Neutrophil (primary cell): ENCODE measurements around the gene YTHDF2.
"Not testable (repeated sequence)": the region's sequence is repeated elsewhere in the genome, so short reads cannot be mapped to it uniquely, and the experiment has no call there.

Source experiments
- H3K27ac ChIP-seq: fragments of 200-600 bp; sonication (generic); 2 replicates; pipeline ENCODE4 v1.5.1; 2016; ENCODE audit warnings: mild to moderate bottlenecking, moderate library complexity
- H3K27me3 ChIP-seq: fragments of 200-600 bp; sonication (generic); 2 replicates; pipeline ENCODE4 v1.6.0; 2016; ENCODE audit warnings: mild to moderate bottlenecking
- H3K36me3 ChIP-seq: fragments of 200-600 bp; sonication (generic); 2 replicates; pipeline ENCODE4 v1.5.1; 2017
- H3K4me1 ChIP-seq, 2 experiments: fragments of 200-600 bp in 1 of 2; sonication (generic) in 1 of 2; 1 replicate in 1 of 2; 2 replicates in 1 of 2; pipeline versions ENCODE4 v1.5.1 to v1.6.1; 2013 to 2016; ENCODE audit warnings: low read depth in 1 of 2, low read length in 1 of 2, mild to moderate bottlenecking in 1 of 2, moderate library complexity in 1 of 2; ENCODE audit not compliant: control insufficient read depth in 1 of 2, insufficient read depth in 1 of 2
- H3K4me3 ChIP-seq, 2 experiments: fragments of 200-600 bp in 1 of 2; sonication (generic) in 1 of 2; 1 replicate in 1 of 2; 2 replicates in 1 of 2; pipeline ENCODE4 v1.5.1; 2013 to 2016; ENCODE audit warnings: low read depth in 1 of 2, low read length in 1 of 2, mild to moderate bottlenecking in 1 of 2, moderate library complexity in 1 of 2
- H3K9me3 ChIP-seq: fragments of 200-600 bp; sonication (generic); 2 replicates; pipeline ENCODE4 v1.5.1; 2016
- CTCF ChIP-seq: fragments of 200-600 bp; sonication (generic); IDR thresholded peaks from 2 replicates; pipeline ENCODE4 v1.5.1; 2016; ENCODE audit warnings: antibody characterized with exemption

The YTHDF2 gene

GRCh38 chr1:28740118-28740517 lies 3.4 kb downstream of the YTHDF2 start:
- H3K27me3 ChIP-seq, result no peaks in the 10 kb centered on the region
- H3K9me3 ChIP-seq, result no peaks in the 10 kb centered on the region
- H3K4me1 ChIP-seq, result peaks cover 43 to 47% of the 10 kb centered on the region in 2 experiments
- TF ChIP-seq CTCF, result no peak
- no peak overlapping the region for H3K27ac ChIP-seq
- no peak overlapping the region for H3K4me3 ChIP-seq
- H3K36me3 ChIP-seq, result peaks cover 47% of the 10 kb centered on the region

- Histone ChIP-seq H3K27me3 (no peaks in the 10 kb centered on the region), H3K27ac (peak overlapping the region; percentile 47), H3K4me3 (no peak overlapping the region), H3K36me3 (peaks cover 40% of the 10 kb centered on the region), H3K4me1 (peaks cover 43 to 45% of the 10 kb centered on the region in 2 experiments), H3K9me3 (no peaks in the 10 kb centered on the region)
- TF ChIP-seq CTCF, result no peak
Observed at GRCh38 chr1:28744184-28744583, 7.4 kb downstream of the YTHDF2 start.

DNA sequence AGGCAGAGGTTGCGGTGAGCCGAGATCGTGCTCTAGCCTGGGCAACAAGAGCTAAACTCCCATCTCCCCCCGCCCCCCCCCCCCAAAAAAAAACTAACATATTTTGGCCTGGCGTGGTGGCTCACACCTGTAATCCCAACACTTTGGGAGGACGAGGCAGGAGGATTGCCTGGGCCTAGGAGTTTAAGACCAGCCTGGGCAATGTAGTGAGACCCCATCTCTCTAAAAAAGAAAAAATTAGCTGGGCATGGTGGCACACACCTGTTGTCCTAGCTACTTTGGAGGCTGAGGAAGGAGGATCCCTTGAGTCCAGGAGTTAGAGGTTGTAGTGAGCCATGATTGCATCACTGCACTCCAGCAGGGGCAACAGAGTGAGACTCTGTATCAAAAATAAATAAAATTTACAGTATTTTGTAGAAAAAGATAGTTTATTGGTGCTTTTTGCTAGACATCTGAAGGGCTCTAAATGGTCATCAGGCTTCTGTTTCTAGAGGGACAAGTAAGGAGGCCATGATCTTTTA lies 9.0 kb downstream of the YTHDF2 start:
- Histone ChIP-seq H3K27ac (peak overlapping the region; percentile 54), H3K4me1 (peaks cover 44 to 51% of the 10 kb centered on the region in 2 experiments), H3K36me3 (peaks cover 31% of the 10 kb centered on the region), H3K9me3 (no peaks in the 10 kb centered on the region), H3K4me3 (no peak overlapping the region), H3K27me3 (no peaks in the 10 kb centered on the region)
- TF ChIP-seq CTCF, result no peak

DNA sequence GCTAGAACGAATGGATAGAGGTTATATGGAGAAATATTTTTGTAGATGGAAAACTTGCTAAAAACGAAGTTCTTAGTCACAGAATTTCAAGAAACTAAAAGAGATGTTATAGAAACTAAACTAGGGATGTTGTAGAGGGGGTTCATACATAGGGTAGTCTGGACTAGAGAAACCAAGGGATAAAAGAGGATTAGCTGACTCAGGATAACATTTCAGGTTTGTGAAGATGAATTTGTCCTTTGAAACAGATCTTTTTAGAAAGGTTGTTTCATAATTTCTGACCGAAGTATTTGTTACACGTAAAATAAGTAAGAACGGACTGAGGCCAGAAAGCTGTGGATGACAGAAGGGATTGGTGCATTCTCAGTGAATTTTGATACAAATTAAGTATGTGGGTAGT lies 13.6 kb downstream of the YTHDF2 start:
- TF ChIP-seq CTCF, result no peak
- Histone ChIP-seq H3K27me3 (no peaks in the 10 kb centered on the region), H3K9me3 (no peaks in the 10 kb centered on the region), H3K36me3 (no peaks in the 10 kb centered on the region), H3K4me3 (no peak overlapping the region), H3K4me1 (peaks cover 26 to 33% of the 10 kb centered on the region in 2 experiments), H3K27ac (no peak overlapping the region)

- not testable (repeated sequence) for H3K36me3 ChIP-seq, H3K27ac ChIP-seq, H3K27me3 ChIP-seq, H3K9me3 ChIP-seq, H3K4me3 ChIP-seq
- H3K4me1 ChIP-seq, result peaks cover 24 to 32% of the 10 kb centered on the region in 2 experiments
Observed at GRCh38 chr1:28750771-28751294, 14.1 kb downstream of the YTHDF2 start.

DNA sequence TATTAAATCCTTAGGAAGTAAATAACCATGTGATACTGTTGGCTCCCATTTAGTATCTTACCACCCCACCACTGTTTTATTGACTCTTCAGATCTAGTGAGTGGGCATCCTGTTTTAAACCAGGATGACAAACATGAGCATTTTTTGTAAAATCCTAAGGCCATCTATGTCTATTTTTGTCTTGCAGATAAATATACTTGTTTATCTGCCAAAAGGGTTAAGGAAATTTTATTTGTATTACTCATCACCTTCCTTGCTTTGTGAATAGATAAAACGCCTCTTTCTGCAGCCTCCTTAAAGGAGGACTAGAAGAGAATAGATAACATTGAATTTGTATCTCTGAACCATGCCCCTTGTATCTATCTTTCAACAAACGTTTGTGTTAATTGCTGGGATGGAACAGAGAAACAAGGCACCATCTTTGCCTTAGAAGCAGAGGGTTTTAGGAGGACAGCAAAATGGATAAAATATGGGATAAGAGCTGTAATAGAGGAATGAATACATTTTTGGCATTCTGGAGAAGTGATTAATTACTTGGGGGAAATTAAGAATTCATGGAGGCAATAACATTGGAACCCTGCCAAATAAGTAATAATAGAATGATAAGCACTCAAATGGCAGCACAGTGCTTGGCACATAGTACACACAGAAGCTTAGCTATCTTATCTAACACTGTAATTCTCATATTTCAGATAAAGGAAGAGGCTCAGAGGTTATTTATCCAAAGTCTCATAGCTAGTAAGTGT lies 14.7 kb downstream of the YTHDF2 start:
- no peak overlapping the region for H3K4me3 ChIP-seq
- no peak for TF ChIP-seq CTCF
- H3K36me3 ChIP-seq, result no peaks in the 10 kb centered on the region
- no peaks in the 10 kb centered on the region for H3K27me3 ChIP-seq
- H3K9me3 ChIP-seq, result no peaks in the 10 kb centered on the region
- H3K27ac ChIP-seq, result no peak overlapping the region
- H3K4me1 ChIP-seq, result peaks cover 17 to 26% of the 10 kb centered on the region in 2 experiments
